ENCODE data around the gene CCDC33.

DNA sequence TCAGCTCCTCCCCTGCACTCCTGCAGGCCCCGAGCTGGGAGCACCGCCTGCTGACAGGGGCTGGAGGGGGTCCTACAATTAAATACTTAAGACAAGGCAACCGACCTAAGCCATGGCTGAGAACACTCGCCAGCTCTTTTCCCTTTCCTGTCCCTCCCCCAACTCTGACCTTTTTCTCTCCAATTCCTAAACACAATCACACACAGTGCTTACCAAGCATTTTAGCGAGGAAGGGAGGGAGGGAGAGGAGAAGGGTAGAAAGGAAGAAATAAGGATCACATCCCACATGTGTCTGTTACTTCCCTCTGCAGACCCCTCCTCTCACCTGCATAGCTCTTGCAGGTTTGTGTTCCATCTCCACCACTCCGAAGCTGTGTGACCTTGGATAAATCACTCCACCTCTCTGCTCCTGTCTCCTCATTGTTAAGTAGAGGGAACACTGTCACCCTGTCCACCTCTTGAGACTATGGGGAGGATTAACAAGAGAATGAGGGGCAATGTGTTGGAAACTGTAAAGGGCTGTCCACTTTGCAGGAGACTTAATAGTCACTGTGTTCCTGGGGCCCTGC lies 67.7 kb downstream of the CCDC33 start:
- TF ChIP-seq POLR2A (IDR thresholded peaks at IDR 0.05; ENCODE audit: low read depth, low read length) (no peak), EZH2 (IDR thresholded peaks at IDR 0.05; ENCODE audit: borderline replicate concordance, low read depth, low read length, severe bottlenecking) (no peak), MYC (IDR thresholded peaks at IDR 0.05; ENCODE audit: low read depth, low read length) (no peak), JUN (IDR thresholded peaks at IDR 0.05; ENCODE audit: borderline replicate concordance, insufficient read depth, insufficient read length, low read depth) (no peak), FOS (IDR thresholded peaks at IDR 0.05; ENCODE audit: borderline replicate concordance, insufficient read depth, low read length) (no peak), POLR2AphosphoS5 (IDR thresholded peaks at IDR 0.05; ENCODE audit: insufficient read depth, low read depth, low read length) (no peak)
- TF ChIP-seq, protein P1, sequence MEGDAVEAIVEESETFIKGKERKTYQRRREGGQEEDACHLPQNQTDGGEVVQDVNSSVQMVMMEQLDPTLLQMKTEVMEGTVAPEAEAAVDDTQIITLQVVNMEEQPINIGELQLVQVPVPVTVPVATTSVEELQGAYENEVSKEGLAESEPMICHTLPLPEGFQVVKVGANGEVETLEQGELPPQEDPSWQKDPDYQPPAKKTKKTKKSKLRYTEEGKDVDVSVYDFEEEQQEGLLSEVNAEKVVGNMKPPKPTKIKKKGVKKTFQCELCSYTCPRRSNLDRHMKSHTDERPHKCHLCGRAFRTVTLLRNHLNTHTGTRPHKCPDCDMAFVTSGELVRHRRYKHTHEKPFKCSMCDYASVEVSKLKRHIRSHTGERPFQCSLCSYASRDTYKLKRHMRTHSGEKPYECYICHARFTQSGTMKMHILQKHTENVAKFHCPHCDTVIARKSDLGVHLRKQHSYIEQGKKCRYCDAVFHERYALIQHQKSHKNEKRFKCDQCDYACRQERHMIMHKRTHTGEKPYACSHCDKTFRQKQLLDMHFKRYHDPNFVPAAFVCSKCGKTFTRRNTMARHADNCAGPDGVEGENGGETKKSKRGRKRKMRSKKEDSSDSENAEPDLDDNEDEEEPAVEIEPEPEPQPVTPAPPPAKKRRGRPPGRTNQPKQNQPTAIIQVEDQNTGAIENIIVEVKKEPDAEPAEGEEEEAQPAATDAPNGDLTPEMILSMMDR (IDR thresholded peaks at IDR 0.05; ENCODE audit: extremely low read depth in 1 of 2, insufficient read depth in 1 of 2, low read depth in 1 of 2, low read length in 2 of 2), result no peak
- TF ChIP-seq, protein P2, sequence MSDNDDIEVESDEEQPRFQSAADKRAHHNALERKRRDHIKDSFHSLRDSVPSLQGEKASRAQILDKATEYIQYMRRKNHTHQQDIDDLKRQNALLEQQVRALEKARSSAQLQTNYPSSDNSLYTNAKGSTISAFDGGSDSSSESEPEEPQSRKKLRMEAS (IDR thresholded peaks at IDR 0.05; ENCODE audit: insufficient read depth, insufficient read length), result no peak

Data from endothelial cell of umbilical vein (primary cell).